ENCODE measurements around the gene MGAT4C.
A peak's percentile ranks its signal among the peaks of the same experiment; 100 is the strongest.
"Not testable (repeated sequence)": the region's sequence is repeated elsewhere in the genome, so short reads cannot be mapped to it uniquely, and the experiment has no call there.

Gene MGAT4C

DNA sequence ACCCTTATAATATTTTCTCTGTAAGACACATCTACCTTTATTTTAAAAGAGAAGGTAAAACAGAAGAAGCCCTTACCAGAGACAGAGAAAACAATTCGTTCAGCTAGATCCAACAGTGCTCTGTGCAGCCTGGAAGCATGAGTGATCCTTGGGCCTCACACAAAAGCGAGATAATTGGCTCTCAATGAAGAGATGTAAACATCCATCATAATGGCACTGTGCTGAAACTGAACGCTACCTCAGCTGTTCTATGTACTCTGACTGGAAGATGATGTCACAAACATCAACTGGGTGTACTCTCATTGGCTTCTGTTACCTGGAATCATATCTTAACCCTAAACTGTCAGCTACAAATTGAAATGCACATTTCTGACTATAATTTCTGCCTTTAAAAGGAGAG lies at the start of gene MGAT4C:
Gene MGAT4C, minus strand, starts transcription at position 229 of the 400 bp plus-strand sequence.
- Mint-ChIP-seq H3K27me3 (no peaks in the 10 kb centered on the region), H3K36me3 (no peaks in the 10 kb centered on the region), H3K27ac (no peak within 1 kb of the TSS), H3K9me3 (no peaks in the 10 kb centered on the region), H3K4me1 (no peaks in the 10 kb centered on the region), H3K4me3 (no peak within 1 kb of the TSS)
- ATAC-seq = no peak

- H3K9me3 Mint-ChIP-seq, H3K4me1 Mint-ChIP-seq: not testable (repeated sequence)
These were observed 40.2 kb upstream of the MGAT4C start for GRCh38 chr12:86296396-86296795.

GRCh38 chr12:86293682-86294240 lies 37.6 kb upstream of the MGAT4C start:
- Mint-ChIP-seq H3K36me3 (no peaks in the 10 kb centered on the region), H3K4me1 (no peaks in the 10 kb centered on the region), H3K4me3 (no peak overlapping the region), H3K27ac (no peak overlapping the region), H3K27me3 (no peaks in the 10 kb centered on the region), H3K9me3 (no peaks in the 10 kb centered on the region)
- no peak for ATAC-seq

More at GRCh38 chr12:86296396-86296795, 40.2 kb upstream of the MGAT4C start:
- ATAC-seq, H3K27ac Mint-ChIP-seq, H3K36me3 Mint-ChIP-seq, H3K4me3 Mint-ChIP-seq, H3K27me3 Mint-ChIP-seq: not testable (repeated sequence)

DNA sequence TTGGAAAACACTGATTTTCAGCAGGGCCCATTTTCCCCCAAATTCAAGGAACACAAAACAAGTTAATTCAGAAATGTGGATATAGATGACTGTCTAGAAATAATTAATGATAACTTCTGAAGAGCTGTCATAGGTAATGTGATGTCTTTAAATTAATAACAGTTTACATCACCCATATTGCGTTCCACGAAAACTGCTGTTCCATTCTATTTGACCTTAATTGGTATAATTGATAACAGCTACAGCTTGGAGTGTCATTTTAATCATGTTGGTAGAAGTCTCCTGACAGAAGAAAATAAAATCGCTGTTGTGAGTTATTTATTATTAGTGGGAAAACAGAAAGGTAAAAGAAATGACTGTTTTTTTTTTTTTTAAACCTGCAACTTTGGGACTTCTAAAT lies 36.3 kb upstream of the MGAT4C start:
- ATAC-seq = no peak
- H3K36me3 Mint-ChIP-seq = no peaks in the 10 kb centered on the region
- H3K4me3 Mint-ChIP-seq = no peak overlapping the region
- no peak overlapping the region for H3K27ac Mint-ChIP-seq
- H3K9me3 Mint-ChIP-seq = no peaks in the 10 kb centered on the region
- no peaks in the 10 kb centered on the region for H3K27me3 Mint-ChIP-seq
- no peaks in the 10 kb centered on the region for H3K4me1 Mint-ChIP-seq

GRCh38 chr12:86290615-86291014 lies 34.4 kb upstream of the MGAT4C start:
- Mint-ChIP-seq H3K9me3 (no peaks in the 10 kb centered on the region), H3K4me1 (no peaks in the 10 kb centered on the region), H3K27me3 (no peaks in the 10 kb centered on the region), H3K4me3 (no peak overlapping the region), H3K27ac (no peak overlapping the region), H3K36me3 (no peaks in the 10 kb centered on the region)
- no peak for ATAC-seq

GRCh38 chr12:86286119-86286518 lies 29.9 kb upstream of the MGAT4C start:
- ATAC-seq = no peak
- H3K36me3 Mint-ChIP-seq = no peaks in the 10 kb centered on the region
- no peak overlapping the region for H3K27ac Mint-ChIP-seq
- no peaks in the 10 kb centered on the region for H3K27me3 Mint-ChIP-seq
- H3K4me3 Mint-ChIP-seq = no peak overlapping the region
- no peaks in the 10 kb centered on the region for H3K4me1 Mint-ChIP-seq
- no peaks in the 10 kb centered on the region for H3K9me3 Mint-ChIP-seq

GRCh38 chr12:86283620-86284019 lies 27.4 kb upstream of the MGAT4C start:
- no peak for ATAC-seq
- no peaks in the 10 kb centered on the region for H3K36me3 Mint-ChIP-seq
- H3K4me3 Mint-ChIP-seq = no peak overlapping the region
- H3K9me3 Mint-ChIP-seq = no peaks in the 10 kb centered on the region
- H3K4me1 Mint-ChIP-seq = no peaks in the 10 kb centered on the region
- no peak overlapping the region for H3K27ac Mint-ChIP-seq
- H3K27me3 Mint-ChIP-seq = no peaks in the 10 kb centered on the region

GRCh38 chr12:86275356-86275755 lies 19.2 kb upstream of the MGAT4C start:
- H3K9me3 Mint-ChIP-seq = peaks cover 6% of the 10 kb centered on the region
- no peak overlapping the region for H3K27ac Mint-ChIP-seq
- H3K27me3 Mint-ChIP-seq = no peaks in the 10 kb centered on the region
- H3K4me3 Mint-ChIP-seq = no peak overlapping the region
- H3K4me1 Mint-ChIP-seq = no peaks in the 10 kb centered on the region
- ATAC-seq = no peak
- no peaks in the 10 kb centered on the region for H3K36me3 Mint-ChIP-seq

DNA sequence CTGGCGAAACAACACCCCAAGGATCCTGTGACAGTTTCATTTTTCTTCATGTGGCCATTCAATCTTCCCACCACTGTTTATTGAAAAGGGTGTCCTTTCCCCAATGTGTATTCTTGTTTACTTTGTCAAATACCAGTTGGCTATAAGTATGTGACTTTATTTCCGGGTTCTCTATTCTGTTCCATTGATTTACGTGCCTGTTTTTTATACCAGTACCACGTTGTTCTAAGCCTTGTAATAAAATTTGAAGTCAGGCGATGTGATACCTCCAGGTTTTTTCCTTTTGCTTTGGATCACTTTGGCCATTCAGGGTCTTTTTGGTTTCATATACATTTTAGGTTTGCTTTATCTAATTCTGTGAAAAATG lies 9.1 kb upstream of the MGAT4C start:
- Mint-ChIP-seq H3K36me3 (no peaks in the 10 kb centered on the region), H3K27me3 (peaks cover 8% of the 10 kb centered on the region), H3K4me3 (no peak overlapping the region), H3K4me1 (no peaks in the 10 kb centered on the region), H3K27ac (no peak overlapping the region), H3K9me3 (peaks cover 2% of the 10 kb centered on the region)
- no peak for ATAC-seq

- H3K9me3 Mint-ChIP-seq = peaks cover 2% of the 10 kb centered on the region
- no peaks in the 10 kb centered on the region for H3K4me1 Mint-ChIP-seq
- peak; percentile 47 for ATAC-seq
- peaks cover 8% of the 10 kb centered on the region for H3K27me3 Mint-ChIP-seq
- no peak overlapping the region for H3K4me3 Mint-ChIP-seq
- no peak overlapping the region for H3K27ac Mint-ChIP-seq
- no peaks in the 10 kb centered on the region for H3K36me3 Mint-ChIP-seq
These were observed 8.5 kb upstream of the MGAT4C start for GRCh38 chr12:86264451-86265328.

DNA sequence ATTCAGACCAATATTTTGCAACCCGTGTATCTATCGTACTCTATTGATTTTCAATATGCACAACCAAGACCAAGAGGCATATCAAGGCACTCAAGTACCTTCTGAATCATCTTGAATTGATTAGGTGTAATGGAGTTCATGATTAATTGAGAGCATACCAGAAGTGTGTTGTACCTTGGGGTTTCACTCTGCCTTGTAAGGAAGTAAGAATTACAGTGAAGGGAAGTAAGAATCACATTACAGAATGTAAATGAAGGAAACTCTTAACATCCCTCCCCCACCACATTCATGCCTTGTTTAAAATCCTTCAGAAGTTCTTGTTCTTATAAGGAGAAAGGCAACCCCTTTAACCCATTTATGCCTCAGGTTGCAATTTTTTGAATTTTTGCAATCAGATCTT lies 5.4 kb upstream of the MGAT4C start:
- Mint-ChIP-seq H3K27me3 (peaks cover 8% of the 10 kb centered on the region), H3K36me3 (no peaks in the 10 kb centered on the region), H3K27ac (no peak overlapping the region), H3K9me3 (peaks cover 2% of the 10 kb centered on the region), H3K4me3 (no peak overlapping the region), H3K4me1 (no peaks in the 10 kb centered on the region)
- no peak for ATAC-seq

- Mint-ChIP-seq H3K4me3 (no peak overlapping the region), H3K27ac (no peak overlapping the region), H3K27me3 (peaks cover 8% of the 10 kb centered on the region), H3K36me3 (no peaks in the 10 kb centered on the region), H3K4me1 (no peaks in the 10 kb centered on the region), H3K9me3 (peaks cover 2% of the 10 kb centered on the region)
- ATAC-seq = no peak
These were observed 5.0 kb upstream of the MGAT4C start for GRCh38 chr12:86261142-86261541.

DNA sequence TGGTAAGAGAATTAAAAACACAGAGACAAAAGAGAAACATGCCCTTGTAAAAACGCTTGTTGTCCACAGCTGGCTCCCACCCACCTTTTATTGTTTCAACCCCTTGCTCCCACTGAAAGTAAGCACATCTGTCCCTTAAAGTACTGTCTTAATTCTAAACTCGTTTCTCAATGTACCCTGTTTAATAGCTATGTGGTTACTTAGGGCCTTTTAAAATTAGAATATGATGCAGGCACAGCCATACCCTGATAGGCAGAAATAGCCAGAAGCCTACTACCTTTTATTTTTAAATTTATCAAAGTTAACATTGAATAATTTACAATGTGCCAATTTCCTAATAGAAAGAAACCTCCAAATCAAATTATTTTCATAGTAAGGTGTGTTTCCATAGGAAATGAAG lies 4.0 kb upstream of the MGAT4C start:
- Mint-ChIP-seq H3K36me3 (no peaks in the 10 kb centered on the region), H3K27me3 (peaks cover 3% of the 10 kb centered on the region), H3K27ac (no peak overlapping the region)

DNA sequence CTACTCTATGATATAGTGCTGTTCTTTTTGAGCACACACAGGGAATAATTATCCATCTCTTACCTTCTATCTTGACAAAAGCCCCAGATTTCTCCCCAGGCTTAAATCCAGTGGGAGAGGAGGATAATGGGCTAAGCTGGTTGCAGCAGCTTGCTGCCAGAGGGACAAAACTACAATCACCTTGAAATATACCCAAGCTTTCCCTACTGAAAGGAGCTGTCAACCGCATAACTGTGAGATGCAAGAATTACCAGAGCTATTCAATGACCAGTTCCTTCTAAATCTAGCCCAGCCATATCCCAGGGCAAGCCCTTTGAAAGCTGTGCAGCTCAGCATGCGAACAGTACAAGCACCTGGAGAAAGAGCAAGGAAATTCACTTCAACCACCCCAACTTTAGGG lies 943 bp upstream of the MGAT4C start:
- H3K36me3 Mint-ChIP-seq = no peaks in the 10 kb centered on the region
- no peak overlapping the region for H3K27ac Mint-ChIP-seq
- H3K4me1 Mint-ChIP-seq = no peaks in the 10 kb centered on the region
- H3K9me3 Mint-ChIP-seq = peaks cover 2% of the 10 kb centered on the region
- ATAC-seq = no peak
- no peak overlapping the region for H3K4me3 Mint-ChIP-seq
- H3K27me3 Mint-ChIP-seq = no peaks in the 10 kb centered on the region

More for the DNA sequence above, 4.0 kb upstream of the MGAT4C start:
- H3K4me1 Mint-ChIP-seq = no peaks in the 10 kb centered on the region
- no peak for ATAC-seq
- no peak overlapping the region for H3K4me3 Mint-ChIP-seq
- peaks cover 2% of the 10 kb centered on the region for H3K9me3 Mint-ChIP-seq

GRCh38 chr12:86254399-86255107 lies 1.6 kb downstream of the MGAT4C start:
- Mint-ChIP-seq H3K27ac (no peak overlapping the region), H3K27me3 (no peaks in the 10 kb centered on the region), H3K9me3 (no peaks in the 10 kb centered on the region), H3K36me3 (no peaks in the 10 kb centered on the region), H3K4me1 (no peaks in the 10 kb centered on the region), H3K4me3 (no peak overlapping the region)
- no peak for ATAC-seq

- H3K4me3 Mint-ChIP-seq = no peak overlapping the region
- no peak for ATAC-seq
- H3K36me3 Mint-ChIP-seq = no peaks in the 10 kb centered on the region
- H3K4me1 Mint-ChIP-seq = no peaks in the 10 kb centered on the region
- no peaks in the 10 kb centered on the region for H3K27me3 Mint-ChIP-seq
- no peak overlapping the region for H3K27ac Mint-ChIP-seq
- no peaks in the 10 kb centered on the region for H3K9me3 Mint-ChIP-seq
These were observed 6.3 kb downstream of the MGAT4C start for GRCh38 chr12:86249851-86250250.
